Chondrocyte (in vitro differentiated cells): ENCODE measurements around the gene WBP4. TPM values are rescaled to one million over a fixed set of nuclear protein-coding genes. Genes with fewer than 3 reads are reported as not detected.

Experiments
- DNase-seq: peaks from one replicate; pipeline ENCODE4 v3.0.0; 2021; ENCODE audit warnings: mixed read lengths, low spot score
- H3K27ac Mint-ChIP-seq: one replicate; pipeline ENCODE4 v1.8.0; 2021; ENCODE audit warnings: mild to moderate bottlenecking, moderate library complexity, mixed read lengths; ENCODE audit not compliant: unreplicated experiment
- H3K27me3 Mint-ChIP-seq: 2 replicates; pipeline ENCODE4 v1.8.0; 2021; ENCODE audit warnings: low read depth, mixed read lengths
- H3K36me3 Mint-ChIP-seq: 2 replicates; pipeline ENCODE4 v1.8.0; 2021; ENCODE audit warnings: low read depth, mixed read lengths
- H3K4me1 Mint-ChIP-seq: 2 replicates; pipeline ENCODE4 v1.8.0; 2021; ENCODE audit warnings: low read depth, mild to moderate bottlenecking, mixed read lengths
- H3K4me3 Mint-ChIP-seq: one replicate; pipeline ENCODE4 v1.8.0; 2021; ENCODE audit warnings: mild to moderate bottlenecking, moderate library complexity, mixed read lengths; ENCODE audit not compliant: unreplicated experiment
- H3K9me3 Mint-ChIP-seq: 2 replicates; pipeline ENCODE4 v1.8.0; 2021; ENCODE audit warnings: low read depth, mixed read lengths
- CTCF ChIP-seq: fragments of 200-600 bp; sonication (generic); IDR thresholded peaks from 2 replicates; pipeline ENCODE4 v1.5.0; 2021; ENCODE audit warnings: antibody characterized with exemption, mild to moderate bottlenecking, moderate library complexity
- total RNA-seq: library from RNA; stranded (reverse); gene quantifications from 3 replicates; pipeline ENCODE4 v1.2.1, GENCODE V29; 2021

The WBP4 gene
- total RNA-seq, 1 donor from 2014 or later: 5.8 TPM

- no peak for DNase-seq
- H3K9me3 Mint-ChIP-seq: no peaks in the 10 kb centered on the region
- H3K4me1 Mint-ChIP-seq: no peaks in the 10 kb centered on the region
- H3K36me3 Mint-ChIP-seq: no peaks in the 10 kb centered on the region
- no peaks in the 10 kb centered on the region for H3K27me3 Mint-ChIP-seq
- no peak for TF ChIP-seq CTCF
- no peak overlapping the region for H3K4me3 Mint-ChIP-seq
- H3K27ac Mint-ChIP-seq: no peak overlapping the region
Observed at GRCh38 chr13:41107584-41108014, 46.3 kb downstream of the WBP4 start.

GRCh38 chr13:41111454-41111853 is 50.1 kb downstream of the WBP4 start:
- DNase-seq: no peak
- Mint-ChIP-seq H3K4me1 (no peaks in the 10 kb centered on the region), H3K4me3 (no peak overlapping the region), H3K36me3 (no peaks in the 10 kb centered on the region), H3K27ac (no peak overlapping the region), H3K9me3 (no peaks in the 10 kb centered on the region), H3K27me3 (no peaks in the 10 kb centered on the region)
- TF ChIP-seq CTCF: no peak

DNA sequence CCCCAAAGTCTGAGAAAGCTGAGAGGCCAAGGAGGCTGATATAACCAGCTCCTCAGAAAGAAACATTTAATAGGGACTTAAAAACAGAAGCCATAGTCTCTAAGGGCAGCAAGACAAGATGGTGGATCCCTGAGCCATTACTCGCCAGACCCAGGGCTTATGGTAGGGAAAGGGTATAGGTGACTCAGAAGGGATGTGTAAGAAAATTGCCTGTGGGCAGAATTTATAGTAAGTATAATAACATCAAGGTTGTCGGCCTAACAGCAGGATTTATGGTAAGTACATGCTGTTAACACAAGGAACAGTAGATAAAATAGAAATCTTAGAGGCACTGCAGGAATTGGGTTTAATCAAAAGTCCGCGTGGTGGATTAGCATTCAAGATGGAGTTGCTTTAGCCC is 56.6 kb downstream of the WBP4 start:
- TF ChIP-seq CTCF: no peak
- Mint-ChIP-seq H3K4me1 (no peaks in the 10 kb centered on the region), H3K4me3 (no peak overlapping the region), H3K36me3 (no peaks in the 10 kb centered on the region), H3K27me3 (no peaks in the 10 kb centered on the region), H3K9me3 (no peaks in the 10 kb centered on the region), H3K27ac (no peak overlapping the region)
- no peak for DNase-seq

DNA sequence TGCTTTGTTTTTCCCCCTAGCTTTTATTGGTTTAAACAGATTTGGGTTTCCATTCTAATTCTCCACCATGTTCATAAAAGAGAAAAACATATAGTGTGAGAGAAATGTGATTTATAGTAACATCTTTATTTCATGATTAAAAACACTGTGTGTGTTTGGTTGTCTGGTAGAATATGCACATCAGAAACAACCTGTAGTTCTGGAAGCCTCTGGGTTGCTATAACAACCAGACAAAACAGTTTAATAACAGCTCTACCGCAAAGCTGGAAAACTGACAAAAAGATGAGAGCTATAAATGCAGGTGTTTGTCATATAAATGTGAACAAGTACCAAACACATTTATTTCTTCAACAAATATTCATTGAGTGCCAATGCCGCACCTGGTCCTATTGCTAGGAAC is 61.5 kb downstream of the WBP4 start:
- no peak for DNase-seq
- no peak overlapping the region for H3K27ac Mint-ChIP-seq
- H3K36me3 Mint-ChIP-seq: no peaks in the 10 kb centered on the region
- no peak overlapping the region for H3K4me3 Mint-ChIP-seq
- no peak for TF ChIP-seq CTCF
- H3K4me1 Mint-ChIP-seq: no peaks in the 10 kb centered on the region
- H3K27me3 Mint-ChIP-seq: no peaks in the 10 kb centered on the region
- H3K9me3 Mint-ChIP-seq: no peaks in the 10 kb centered on the region

DNA sequence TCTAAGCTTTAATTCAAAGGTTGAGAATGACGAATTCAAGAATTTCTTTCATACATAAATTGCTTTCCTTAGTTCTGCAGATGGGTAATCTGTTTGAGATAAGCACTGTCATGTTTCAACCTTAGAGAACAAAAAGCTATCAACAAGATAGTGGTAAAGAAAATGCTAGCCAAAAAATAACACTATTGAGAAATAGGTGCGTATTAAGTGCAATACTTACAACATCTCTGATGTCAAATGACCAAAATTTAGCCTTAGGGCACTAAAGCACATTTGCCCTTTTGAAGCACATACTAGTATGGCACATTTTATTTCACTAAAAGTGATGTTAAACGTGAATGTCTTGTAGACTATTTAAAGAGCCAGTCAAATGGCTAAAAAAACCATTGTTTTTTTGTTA is 66.4 kb downstream of the WBP4 start:
- H3K36me3 Mint-ChIP-seq: no peaks in the 10 kb centered on the region
- H3K4me1 Mint-ChIP-seq: peaks cover 40% of the 10 kb centered on the region
- H3K27me3 Mint-ChIP-seq: no peaks in the 10 kb centered on the region
- no peak for DNase-seq
- no peak for TF ChIP-seq CTCF
- no peaks in the 10 kb centered on the region for H3K9me3 Mint-ChIP-seq
- no peak overlapping the region for H3K4me3 Mint-ChIP-seq
- H3K27ac Mint-ChIP-seq: no peak overlapping the region
